A673 (cell line): ENCODE measurements around the gene TMEM202.
"Not testable (repeated sequence)": the region's sequence is repeated elsewhere in the genome, so short reads cannot be mapped to it uniquely, and the experiment has no call there.

Experiments
- CTCF ChIP-seq: fragments of 300-800, 200-600 bp; sonication (generic); conservative IDR thresholded peaks from 2 replicates; pipeline ENCODE4 v1.5.1; 2017; ENCODE audit warnings: low read depth, mild to moderate bottlenecking, antibody characterized with exemption, low read length, moderate library complexity, mixed read lengths
- EZH2 ChIP-seq: fragments of 200-600 bp; sonication (generic); IDR thresholded peaks from 2 replicates; pipeline ENCODE4 v1.6.1; 2017; ENCODE audit warnings: borderline replicate concordance, low read depth, mild to moderate bottlenecking, mixed read lengths, antibody characterized with exemption, low read length; ENCODE audit not compliant: poor library complexity, severe bottlenecking

- TF ChIP-seq CTCF, EZH2: not testable (repeated sequence)
Observed at GRCh38 chr15:72379106-72379505, 19.0 kb upstream of the TMEM202 start.
